Body of pancreas (tissue), 4 donors: ENCODE results near the gene RAD51B.

ENCODE experiments used
- CTCF ChIP-seq, 7 experiments: fragments of 450-650 bp in 4 of 7; fragments of 200-600 bp in 3 of 7; sonication (generic) in 3 of 7; IDR thresholded peaks; one replicate each; pipeline ENCODE4 v1.5.1; 2016 to 2019; ENCODE audit warnings: antibody characterized with exemption in 7 of 7
- POLR2A ChIP-seq, 3 donors: fragments of 450-650 bp; IDR thresholded peaks; one replicate each; pipeline ENCODE4 v1.6.1; 2016; ENCODE audit warnings: antibody characterized with exemption in 3 of 3, mild to moderate bottlenecking in 2 of 3

GRCh38 chr14:68460541-68460940 is 641.0 kb downstream of the RAD51B start:
- TF ChIP-seq CTCF (IDR thresholded peaks at IDR 0.05), result no peak
- no peak for TF ChIP-seq POLR2A (IDR thresholded peaks at IDR 0.05)
